Subcutaneous abdominal adipose tissue (tissue), 5 donors: ENCODE results near the gene ENDOV.

Experiments
- H3K27ac ChIP-seq: one replicate; pipeline ENCODE4 v1.7.0; 2013; ENCODE audit warnings: low read depth, mild to moderate bottlenecking, inconsistent platforms, low read length, moderate library complexity
- H3K27me3 ChIP-seq, 5 donors: one replicate each; pipeline ENCODE4 v1.7.0; 2013; ENCODE audit warnings: low read length in 5 of 5, inconsistent platforms in 1 of 5; ENCODE audit not compliant: control insufficient read depth in 5 of 5, insufficient read depth in 4 of 5
- H3K36me3 ChIP-seq, 5 donors: one replicate each; pipeline ENCODE4 v1.7.0; 2013; ENCODE audit warnings: low read length in 5 of 5; ENCODE audit not compliant: control insufficient read depth in 5 of 5, insufficient read depth in 5 of 5
- H3K4me1 ChIP-seq, 5 donors: one replicate each; pipeline ENCODE4 v1.7.0; 2013; ENCODE audit warnings: low read length in 5 of 5, mild to moderate bottlenecking in 3 of 5, moderate library complexity in 1 of 5; ENCODE audit not compliant: control insufficient read depth in 5 of 5, insufficient read depth in 5 of 5
- H3K4me3 ChIP-seq, 5 donors: one replicate each; pipeline ENCODE4 v1.7.0; 2013; ENCODE audit warnings: low read length in 5 of 5, low read depth in 1 of 5
- H3K9ac ChIP-seq, 5 donors: one replicate each; pipeline ENCODE4 v1.7.0; 2013; ENCODE audit warnings: low read length in 5 of 5, mild to moderate bottlenecking in 4 of 5, moderate library complexity in 3 of 5
- H3K9me3 ChIP-seq, 5 donors: one replicate each; pipeline ENCODE4 v1.7.0; 2013; ENCODE audit warnings: low read length in 5 of 5; ENCODE audit not compliant: control insufficient read depth in 5 of 5
- donor health status: healthy.
- donor health status: healthy.
- donor health status: healthy.
- donor health status: healthy.
- donor health status: healthy.

ENDOV gene

DNA sequence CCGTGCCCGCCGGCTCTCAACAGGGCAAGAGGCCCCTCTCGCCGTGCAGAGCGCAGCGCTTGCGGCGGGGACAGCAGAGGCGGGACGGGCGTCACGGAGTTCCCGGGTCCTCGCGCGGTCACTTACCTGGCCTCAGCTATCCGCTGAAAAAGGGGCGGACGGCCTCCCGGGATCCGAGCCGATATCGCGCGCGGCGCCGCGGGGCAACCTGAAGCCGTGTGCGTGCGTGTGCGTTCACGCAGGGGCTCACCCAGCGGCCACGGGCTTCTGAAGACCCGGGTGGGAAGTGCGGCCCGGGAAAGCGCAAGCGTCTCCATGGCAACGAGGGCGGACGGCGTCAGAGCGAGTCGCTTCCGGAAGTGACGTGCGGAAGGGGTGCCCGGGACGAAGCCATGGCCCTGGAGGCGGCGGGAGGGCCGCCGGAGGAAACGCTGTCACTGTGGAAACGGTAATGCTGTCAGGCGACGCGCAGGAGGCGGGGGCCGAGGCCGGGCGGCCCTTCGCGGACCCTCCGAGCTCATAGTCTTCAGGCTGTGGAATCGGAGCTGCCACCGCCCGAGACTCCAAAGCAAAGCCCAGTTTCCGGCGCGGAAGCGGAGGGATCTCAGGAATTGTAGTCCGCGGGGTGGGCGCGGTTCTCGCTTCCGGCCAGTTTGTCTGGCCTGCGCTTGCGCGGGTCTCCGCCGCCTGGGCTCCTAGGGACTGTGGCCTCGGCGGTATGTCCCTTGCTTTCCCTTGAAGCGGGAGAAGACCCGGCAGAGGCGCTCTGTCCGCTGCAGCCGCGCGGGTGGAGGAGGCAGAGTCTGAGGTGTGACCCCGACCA is at the start of gene ENDOV:
TSS of gene ENDOV (plus strand) at position 365 of the 823 bp plus-strand sequence. CDS start at position 393, 28 bp downstream.
- Histone ChIP-seq H3K36me3 (peaks cover 2 to 26% (median 23%) of the 10 kb centered on the region in 5 donors), H3K9ac (peak within 1 kb of the TSS; percentile 73 to 97 (median 90)), H3K27me3 (no peaks in the 10 kb centered on the region), H3K27ac (peak within 1 kb of the TSS; percentile 93), H3K4me3 (peak within 1 kb of the TSS; percentile 76 to 92 (median 80)), H3K4me1 (peaks cover 3 to 30% (median 26%) of the 10 kb centered on the region in 5 donors), H3K9me3 (no peaks in the 10 kb centered on the region)

DNA sequence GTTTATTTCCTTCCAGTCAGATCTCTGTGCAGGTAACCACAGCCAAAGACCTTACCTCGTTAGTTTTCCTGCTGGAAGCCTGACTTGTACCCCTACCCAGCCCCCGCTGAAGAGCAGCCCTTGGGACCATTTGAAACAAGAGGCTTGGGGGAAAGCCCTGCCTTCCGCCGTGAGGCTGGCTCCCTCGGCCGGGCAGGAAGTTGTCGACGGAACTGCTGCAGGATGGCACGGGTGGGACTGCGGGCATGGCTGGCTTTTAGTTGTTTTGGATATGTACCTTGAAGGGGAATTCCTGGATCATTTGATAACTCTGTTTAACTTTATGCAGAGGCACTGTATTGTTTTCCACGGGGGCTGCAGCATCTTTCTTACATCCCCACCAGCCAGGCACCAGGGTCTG is 49.0 kb upstream of the ENDOV start:
- no peaks in the 10 kb centered on the region for H3K9me3 ChIP-seq
- peaks cover 2 to 8% (median 4%) of the 10 kb centered on the region in 5 donors for H3K4me1 ChIP-seq
- no peak overlapping the region for H3K27ac ChIP-seq
- no peak overlapping the region for H3K4me3 ChIP-seq
- no peaks in the 10 kb centered on the region for H3K27me3 ChIP-seq
- H3K9ac ChIP-seq = no peak overlapping the region
- peaks cover 20 to 95% (median 90%) of the 10 kb centered on the region in 5 donors for H3K36me3 ChIP-seq

DNA sequence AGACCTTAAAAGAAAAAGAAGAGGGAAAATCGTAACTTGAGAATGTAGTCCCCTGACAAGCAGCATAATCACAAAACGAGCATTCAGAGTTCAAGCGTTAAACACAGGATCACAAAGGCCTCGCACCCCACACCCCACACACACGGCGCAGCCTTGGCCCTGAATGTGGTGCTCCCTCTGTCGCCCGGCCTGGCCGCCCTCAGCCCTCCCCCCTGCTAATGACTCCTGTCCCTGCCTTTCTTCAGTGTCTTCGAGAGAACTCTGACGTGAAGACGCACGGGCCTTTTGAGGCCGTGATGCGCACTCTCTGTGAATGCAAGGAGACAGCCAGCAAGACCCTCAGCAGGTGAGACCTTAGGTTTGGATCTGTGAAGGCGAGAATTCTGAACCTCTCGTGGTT is 47.5 kb upstream of the ENDOV start:
- Histone ChIP-seq H3K27ac (no peak overlapping the region), H3K4me1 (peaks cover 2 to 8% (median 4%) of the 10 kb centered on the region in 5 donors)

DNA sequence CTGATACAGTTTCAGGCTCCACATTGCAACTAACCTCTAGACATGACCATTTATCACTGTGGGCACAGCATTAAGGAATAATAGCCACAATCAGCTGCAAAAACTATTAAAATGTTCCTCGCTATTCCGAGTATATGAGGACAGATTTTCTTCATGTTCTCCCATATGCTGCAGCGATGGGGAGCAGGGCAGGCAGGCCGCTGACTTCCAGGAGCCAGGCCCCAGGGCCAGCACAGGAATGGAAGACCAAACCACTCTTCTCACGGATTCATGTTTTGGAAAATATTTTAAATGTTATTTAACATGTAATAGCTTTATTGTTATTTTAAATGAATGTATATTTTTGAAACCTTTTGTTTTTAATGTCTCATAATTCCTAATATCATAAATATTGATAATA is 43.8 kb upstream of the ENDOV start:
- peaks cover 38 to 93% (median 87%) of the 10 kb centered on the region in 5 donors for H3K36me3 ChIP-seq

More for the DNA sequence above, 47.5 kb upstream of the ENDOV start:
- Histone ChIP-seq H3K9me3 (no peaks in the 10 kb centered on the region), H3K36me3 (peaks cover 31 to 94% (median 90%) of the 10 kb centered on the region in 5 donors), H3K9ac (no peak overlapping the region), H3K4me3 (no peak overlapping the region), H3K27me3 (no peaks in the 10 kb centered on the region)

DNA sequence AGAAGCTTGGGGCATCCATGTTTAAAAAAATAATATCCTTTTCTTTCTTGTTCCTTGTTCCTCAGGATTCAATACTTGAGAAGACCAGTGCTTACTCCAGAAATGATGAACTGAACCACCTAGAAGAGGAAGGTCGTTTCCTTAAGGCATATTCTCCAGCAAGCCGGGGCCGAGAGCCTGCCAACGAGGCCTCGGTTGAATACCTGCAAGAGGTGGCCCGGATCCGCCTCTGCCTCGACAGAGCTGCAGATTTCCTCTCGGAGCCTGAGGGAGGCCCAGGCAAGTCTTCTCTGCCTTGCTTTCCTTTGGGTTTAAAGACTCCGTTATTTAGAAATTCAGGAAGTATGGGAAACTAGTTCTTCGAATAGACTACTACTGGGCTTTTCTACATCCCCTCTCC is 42.5 kb upstream of the ENDOV start:
- no peaks in the 10 kb centered on the region for H3K27me3 ChIP-seq
- H3K27ac ChIP-seq = no peak overlapping the region
- H3K9ac ChIP-seq = no peak overlapping the region
- H3K4me3 ChIP-seq = no peak overlapping the region
- no peaks in the 10 kb centered on the region for H3K9me3 ChIP-seq
- H3K36me3 ChIP-seq = peaks cover 39 to 96% (median 90%) of the 10 kb centered on the region in 5 donors
- H3K4me1 ChIP-seq = no peaks in the 10 kb centered on the region

More for the DNA sequence above, 43.8 kb upstream of the ENDOV start:
- Histone ChIP-seq H3K27ac (no peak overlapping the region), H3K4me1 (no peaks in the 10 kb centered on the region), H3K27me3 (no peaks in the 10 kb centered on the region), H3K4me3 (no peak overlapping the region), H3K9ac (no peak overlapping the region), H3K9me3 (no peaks in the 10 kb centered on the region)

DNA sequence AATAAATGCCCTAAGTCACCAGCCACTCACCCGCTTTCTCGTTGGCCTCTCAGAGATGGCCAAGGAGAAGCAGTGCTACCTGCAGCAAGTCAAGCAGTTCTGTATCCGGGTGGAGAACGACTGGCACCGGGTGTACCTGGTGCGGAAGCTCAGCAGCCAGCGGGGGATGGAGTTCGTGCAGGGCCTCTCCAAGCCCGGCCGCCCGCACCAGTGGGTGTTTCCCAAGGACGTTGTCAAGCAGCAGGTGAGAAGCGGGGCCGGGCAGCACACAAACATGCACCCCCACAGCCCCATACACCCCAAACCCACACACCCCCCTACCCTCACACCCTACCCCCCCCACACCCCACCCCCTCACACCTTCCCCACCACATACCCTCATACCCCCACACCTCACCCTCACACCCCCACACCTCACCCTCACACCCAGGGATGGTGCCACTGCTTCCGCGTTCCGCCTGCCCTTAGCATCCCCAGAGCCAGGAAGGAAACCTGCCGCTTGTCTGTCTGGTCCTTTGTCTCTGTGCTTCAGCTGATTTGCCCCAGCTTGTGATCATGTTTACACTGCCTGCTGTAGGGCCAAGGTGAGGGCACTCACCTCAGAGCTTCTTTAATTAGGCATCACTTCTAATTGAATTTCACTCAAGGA is 41.9 kb upstream of the ENDOV start:
- Histone ChIP-seq H3K27me3 (no peaks in the 10 kb centered on the region), H3K4me1 (no peaks in the 10 kb centered on the region), H3K9ac (no peak overlapping the region), H3K27ac (no peak overlapping the region), H3K36me3 (peaks cover 38 to 96% (median 90%) of the 10 kb centered on the region in 5 donors), H3K4me3 (no peak overlapping the region), H3K9me3 (no peaks in the 10 kb centered on the region)

DNA sequence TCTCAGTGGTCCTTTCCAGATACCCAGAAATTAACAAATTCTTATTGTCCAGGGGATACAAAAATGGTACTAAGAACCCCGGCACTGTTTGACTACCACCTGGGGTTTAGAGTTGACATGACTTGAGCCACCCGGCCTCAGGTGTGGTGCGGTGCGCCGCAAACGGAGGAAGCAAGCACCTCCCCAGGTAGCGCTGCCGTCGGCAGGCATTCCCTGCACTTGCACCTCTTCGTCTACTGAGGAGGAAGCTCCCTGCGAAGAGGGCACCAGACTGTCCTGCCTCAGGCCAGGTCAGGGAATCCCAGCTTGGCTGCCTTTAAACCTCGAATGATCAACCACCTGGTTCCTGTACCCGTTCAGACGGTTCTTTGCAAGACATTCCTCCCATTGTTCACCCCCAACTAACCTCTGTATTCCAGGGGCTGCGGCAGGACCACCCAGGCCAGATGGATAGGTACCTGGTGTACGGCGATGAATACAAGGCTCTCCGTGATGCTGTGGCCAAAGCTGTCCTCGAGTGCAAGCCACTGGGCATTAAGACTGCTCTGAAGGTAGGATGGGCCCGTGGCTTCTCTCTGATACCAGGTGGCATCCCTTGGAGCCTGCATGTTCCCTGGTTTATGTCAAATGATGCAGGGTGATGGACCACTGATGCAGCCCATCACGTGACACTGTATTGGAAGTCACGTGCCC is 40.8 kb upstream of the ENDOV start:
- Histone ChIP-seq H3K36me3 (peaks cover 36 to 97% (median 91%) of the 10 kb centered on the region in 5 donors), H3K27ac (no peak overlapping the region), H3K4me1 (no peaks in the 10 kb centered on the region), H3K27me3 (no peaks in the 10 kb centered on the region), H3K4me3 (no peak overlapping the region), H3K9me3 (no peaks in the 10 kb centered on the region), H3K9ac (no peak overlapping the region)

DNA sequence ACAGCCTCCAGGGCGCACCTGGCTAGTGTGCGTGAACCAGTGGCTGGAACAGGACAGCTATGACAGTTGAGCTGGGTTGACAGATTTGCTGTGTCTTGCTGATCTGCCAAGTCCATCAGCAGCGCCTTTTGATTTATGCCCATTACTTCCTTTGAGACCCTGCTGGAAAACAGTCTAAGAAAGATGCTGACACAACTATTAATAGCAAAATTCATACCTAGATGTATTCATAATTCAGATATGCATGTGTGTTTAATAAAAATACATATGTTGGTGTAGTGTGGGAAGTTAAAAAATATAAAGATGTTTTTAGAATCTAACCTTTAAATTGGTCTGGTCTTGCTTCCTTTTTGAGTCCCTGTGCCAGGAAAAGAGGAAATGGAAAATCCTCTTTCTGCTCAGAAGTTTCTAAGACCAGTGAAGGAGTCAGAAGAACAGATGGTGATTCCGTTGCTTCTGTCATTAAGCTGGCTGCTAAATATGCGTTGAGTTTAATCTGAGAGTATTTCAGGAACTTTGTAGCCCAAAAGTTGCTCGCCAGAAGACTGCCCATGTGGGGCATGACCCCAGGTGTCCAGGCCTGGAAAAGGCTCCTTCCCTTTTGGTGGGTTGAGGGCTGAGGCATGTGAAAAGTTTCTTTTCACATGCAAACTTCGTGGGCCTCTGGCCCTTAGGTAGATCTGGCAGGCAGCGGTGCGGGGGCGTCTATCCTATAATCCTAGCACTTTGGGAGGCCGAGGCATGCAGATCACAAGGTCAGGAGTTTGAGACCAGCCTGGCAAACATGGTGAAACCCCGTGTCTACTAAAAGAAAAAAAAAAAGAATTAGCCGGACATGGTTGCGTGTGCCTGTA is 40.0 kb upstream of the ENDOV start:
- Histone ChIP-seq H3K36me3 (peaks cover 31 to 97% (median 91%) of the 10 kb centered on the region in 5 donors), H3K27me3 (no peaks in the 10 kb centered on the region), H3K9me3 (no peaks in the 10 kb centered on the region), H3K27ac (no peak overlapping the region), H3K9ac (no peak overlapping the region), H3K4me3 (no peak overlapping the region), H3K4me1 (no peaks in the 10 kb centered on the region)

DNA sequence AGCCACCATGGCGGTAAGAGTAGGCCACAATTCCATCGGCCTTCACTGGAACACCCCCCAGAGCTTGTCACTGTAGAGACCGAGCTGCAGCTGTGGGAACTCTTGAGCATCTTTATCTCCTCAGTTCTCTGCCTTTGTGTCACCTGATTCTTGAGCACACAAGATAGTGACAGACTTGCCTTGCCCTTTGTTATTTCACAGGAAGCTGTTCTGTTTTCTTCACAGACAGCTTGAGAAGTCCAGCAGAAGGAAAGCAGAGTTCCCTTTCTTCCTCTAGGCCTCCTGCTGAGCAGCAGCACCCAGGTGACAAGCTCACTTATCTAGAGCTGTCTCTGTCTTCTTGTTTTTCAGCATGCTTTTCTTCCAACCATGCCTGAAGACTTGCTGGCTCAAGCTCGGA is 38.4 kb upstream of the ENDOV start:
- Histone ChIP-seq H3K9me3 (no peaks in the 10 kb centered on the region), H3K9ac (no peak overlapping the region), H3K27me3 (no peaks in the 10 kb centered on the region), H3K4me1 (no peaks in the 10 kb centered on the region), H3K27ac (no peak overlapping the region), H3K4me3 (no peak overlapping the region), H3K36me3 (peaks cover 25 to 98% (median 93%) of the 10 kb centered on the region in 5 donors)
